NCI-H345 treated with DMSO at 0.1 percent for 48 hours (cell line): ENCODE measurements around the gene MATCAP1.

Experiments
- DNase-seq: peaks from one replicate; lab custom pipeline; 2025; ENCODE audit not compliant: unreplicated experiment; lab: John Stamatoyannopoulos, UW

The MATCAP1 gene

DNA sequence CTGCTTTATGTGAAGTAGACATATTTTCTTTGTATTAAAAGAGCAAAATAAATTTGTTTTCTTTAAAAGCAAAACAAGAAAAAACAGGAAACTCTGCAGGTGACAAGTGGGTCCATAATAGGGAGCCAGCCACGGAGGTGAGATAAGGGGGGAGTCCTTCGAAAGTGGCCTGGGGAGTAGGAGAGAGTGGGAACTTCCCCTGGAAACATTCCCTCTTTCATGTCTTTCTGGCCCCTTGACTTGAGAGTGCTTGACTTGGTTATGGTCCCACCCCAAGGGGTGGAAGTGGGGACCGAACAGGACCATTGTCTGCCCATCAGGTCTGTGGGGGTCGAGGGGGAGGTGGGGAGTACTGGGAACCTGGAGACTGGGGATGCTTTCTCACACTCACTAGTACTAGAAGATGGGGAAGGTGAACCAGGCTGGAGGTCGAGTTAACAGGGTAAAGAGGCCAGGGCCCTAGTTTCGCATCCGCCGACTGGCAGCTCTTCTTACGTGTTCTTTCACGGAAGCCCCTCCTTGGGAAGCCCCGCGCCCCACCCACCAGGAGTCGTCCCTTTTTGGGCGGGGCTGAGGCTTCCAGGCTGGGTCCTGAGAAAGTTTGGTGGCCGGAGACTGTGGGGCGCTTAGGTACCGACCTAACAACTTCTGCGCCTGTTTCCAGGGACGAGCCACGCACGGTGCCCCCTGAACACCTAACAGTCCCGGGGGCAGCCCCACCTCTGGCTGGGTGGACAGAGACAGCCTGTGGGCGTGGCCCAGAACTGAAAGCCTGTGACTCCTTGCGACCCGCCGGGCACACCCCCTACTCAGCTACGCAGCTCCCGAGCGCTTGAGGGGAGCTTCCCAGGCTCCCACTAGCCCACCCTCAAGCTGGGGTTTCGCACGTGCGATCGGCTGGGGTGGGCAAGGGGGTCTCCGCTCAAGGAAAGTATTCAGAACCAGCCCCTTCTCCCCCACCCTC is 24.8 kb downstream of the MATCAP1 start:
- DNase-seq = no peak

DNA sequence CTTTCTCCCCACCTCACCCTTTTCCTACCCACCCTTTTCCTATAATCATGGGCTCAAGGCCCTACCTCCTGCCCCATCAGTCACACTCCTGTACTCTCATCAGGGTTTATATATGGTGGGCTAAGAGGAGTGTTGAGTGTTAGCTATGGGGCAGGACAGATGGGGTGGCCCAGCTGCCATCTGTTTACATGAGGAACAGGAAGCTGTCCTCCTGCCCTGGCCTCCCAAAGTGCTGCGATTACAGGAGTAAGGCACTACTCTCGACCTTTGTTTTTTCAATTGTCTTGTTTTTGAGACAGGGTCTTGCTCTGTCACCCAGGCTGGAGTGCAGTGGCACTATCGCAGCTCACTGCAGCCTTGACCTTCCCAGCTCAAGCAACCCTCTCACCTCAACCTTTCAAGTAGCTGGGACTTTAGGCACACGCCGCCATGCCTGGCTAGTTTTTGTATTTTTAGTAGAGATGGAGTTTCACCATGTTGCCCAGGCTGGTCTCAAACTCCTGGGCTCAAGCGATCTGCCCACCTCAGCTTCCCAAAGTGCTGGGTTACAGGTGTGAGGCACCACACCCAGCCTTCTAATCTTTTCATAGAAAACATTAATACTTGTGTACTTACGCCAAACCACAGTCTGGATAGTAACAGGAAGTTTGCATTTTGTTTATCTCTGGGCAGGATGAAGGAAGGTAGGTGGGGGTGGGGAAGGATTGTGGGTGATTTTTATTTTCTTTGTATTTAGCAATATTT is 25.7 kb downstream of the MATCAP1 start:
- DNase-seq = no peak

DNA sequence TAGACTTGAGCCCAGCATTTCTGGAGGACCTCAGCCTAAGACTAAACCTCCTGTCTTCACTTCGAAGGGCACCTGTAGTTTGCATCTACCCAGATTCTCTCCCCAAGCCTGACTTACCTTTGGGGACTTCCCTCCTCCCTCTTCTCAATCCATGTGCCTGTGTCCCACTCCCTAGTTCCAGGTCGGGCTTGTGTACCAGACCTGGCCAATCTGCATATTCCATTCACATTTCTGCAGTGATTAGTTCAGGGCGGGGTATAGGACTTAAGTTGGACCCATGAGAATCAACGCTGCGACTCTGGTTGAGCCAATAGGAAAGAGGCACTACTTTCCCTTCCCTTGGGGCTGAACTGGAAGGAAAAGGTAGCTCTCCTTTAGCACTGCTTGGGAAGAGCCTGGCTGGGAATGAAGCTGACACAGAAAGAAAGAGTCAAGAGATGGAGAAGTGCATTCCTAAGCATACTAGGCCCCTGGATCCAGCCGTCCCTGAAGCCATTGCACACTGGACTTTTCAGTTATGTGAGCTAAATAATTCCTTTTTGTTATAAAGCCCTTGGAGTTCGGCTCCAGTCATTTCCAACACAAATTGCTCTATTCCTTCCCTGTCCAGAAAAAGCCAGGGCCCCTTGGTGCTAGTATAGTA is 26.5 kb downstream of the MATCAP1 start:
- DNase-seq = no peak

DNA sequence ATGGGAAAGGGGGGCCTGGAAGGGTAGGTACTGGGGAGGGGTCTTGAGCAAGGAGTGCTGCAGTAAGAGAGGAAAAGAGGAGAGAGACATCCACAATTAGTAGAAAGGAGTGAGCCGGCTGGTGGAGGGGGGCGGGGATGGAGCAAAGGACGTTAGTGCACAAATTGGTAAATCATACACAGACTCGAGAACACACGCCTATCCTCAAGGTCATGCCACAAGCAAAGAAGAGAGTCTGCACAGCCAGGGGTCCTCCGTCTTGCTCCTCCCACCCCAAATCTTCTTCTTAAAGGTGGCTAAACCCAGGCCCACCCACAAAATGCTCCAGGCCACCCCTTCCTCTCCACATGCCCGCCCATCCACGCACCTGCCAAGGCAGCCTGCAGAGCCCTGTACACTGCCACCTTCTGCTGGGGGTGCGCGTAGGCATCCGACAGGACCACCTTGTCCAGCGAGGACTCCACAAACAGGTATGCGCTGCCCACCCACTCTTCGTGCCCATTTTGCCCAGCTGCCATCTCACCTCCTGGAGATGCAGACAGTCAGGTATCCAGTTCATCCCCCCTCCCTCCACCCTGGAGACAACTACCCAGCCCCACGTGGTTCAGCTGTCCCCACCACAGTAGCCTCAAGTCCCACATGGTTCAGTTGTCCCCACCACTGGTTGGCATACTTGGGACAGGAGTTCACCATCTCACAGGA is 27.5 kb downstream of the MATCAP1 start:
- no peak for DNase-seq

DNA sequence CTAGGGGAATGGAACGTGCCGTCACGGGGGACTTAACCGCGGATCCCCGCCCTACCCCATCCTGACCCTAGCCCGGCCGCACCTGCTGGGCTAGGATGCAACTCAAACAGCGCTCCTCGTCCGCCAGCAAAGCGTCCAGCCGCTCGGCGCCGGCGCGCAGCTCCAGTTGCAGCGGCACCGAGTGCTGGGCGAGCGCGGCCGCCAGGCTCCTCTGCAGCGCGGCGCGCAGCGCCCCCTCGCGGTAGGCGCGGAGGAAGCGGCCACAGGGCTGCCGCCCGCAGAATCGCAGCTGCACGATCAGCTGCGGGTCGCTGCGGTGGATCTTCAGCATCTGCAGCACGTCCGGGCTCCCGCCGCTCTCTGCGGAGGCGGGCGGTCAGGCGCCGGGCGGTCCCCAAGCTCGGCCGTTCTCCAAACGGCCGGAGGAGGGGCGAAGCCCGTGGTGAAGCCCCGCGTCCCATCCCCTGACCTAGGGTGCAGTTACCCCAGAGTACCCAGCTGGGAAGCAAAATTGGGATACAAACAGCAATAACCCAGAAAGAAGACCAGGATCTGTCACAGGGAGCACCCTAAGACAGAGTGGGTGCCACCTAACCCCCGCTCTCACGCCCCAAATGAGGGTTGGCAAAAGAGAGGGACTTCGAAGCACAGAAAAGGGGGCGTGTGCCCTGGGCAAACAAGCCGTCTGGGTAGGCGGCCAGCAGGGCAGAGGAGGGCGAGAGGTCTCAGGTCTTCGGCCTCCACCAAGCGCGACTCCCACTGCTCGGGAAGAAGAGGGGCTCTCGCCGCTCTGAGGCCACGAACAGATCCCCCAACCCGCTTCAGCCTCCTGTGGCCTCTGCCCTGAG is 28.2 kb downstream of the MATCAP1 start:
- DNase-seq = no peak

DNA sequence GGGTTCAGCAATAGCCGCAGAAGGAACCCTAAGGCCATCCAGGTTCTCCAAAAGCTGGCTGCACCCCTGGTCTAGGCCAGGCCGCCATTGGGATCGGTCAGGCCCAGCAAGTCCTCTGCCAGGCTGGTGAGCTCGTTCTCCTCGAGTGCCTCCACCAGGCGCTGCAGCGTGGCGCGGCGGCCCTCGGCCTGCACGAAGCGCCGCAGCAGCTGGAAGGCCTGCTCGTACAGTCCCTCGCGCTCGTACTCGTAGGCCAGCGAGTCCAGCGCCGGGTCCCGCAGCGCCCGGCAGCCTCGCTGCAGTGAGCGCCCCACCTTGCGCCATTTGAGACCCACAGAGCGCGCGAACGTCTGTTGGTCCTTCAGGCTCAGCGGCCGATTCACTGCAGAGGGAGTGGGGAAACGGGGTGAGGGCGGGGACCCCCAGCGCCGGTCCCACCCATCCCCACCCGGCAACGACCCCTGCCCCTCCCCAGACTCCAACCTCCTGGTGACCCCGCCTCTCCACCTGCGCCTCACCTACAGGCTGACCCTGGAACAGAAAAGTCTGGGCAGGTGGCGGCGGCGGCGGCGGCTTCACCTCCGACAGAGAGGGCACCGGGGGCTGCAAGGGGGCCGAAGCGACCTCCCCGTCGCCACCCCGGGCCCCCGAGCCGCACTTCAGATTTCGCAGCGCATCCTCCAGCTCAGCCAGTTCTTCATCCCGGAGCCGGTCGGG is 29.0 kb downstream of the MATCAP1 start:
- DNase-seq = no peak

DNA sequence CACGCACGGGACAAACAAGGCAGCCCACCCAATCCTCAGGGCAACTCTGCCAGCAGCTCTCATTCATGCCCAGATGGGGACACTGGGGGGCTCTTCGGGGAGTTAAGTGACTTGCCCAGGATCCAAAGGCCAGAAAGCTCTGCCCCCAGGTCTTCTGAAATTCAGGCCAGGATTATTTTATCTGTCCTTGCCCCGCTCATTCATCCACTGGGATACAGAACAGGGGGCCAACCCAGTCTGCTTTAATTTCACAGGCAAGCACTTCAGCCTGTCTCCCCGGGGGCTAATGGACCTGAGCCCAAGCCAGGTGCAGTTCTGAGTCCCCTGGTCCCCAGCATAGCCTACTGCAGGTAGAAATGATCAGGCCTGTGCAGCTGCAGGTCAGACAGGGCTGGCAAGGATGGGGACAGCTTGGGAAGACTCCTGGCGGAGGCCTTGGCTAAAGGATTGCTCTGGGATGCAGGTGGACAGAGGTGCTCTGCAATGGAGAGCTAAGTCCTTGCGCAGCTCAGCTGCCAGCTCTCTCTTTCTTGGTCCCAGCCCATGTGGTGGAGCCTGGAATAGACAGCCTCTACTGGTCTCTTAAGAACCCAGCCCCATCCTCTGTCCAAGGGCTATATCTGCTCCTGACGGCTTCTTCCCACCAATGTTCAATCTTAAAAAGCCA is 32.2 kb downstream of the MATCAP1 start:
- no peak for DNase-seq

DNA sequence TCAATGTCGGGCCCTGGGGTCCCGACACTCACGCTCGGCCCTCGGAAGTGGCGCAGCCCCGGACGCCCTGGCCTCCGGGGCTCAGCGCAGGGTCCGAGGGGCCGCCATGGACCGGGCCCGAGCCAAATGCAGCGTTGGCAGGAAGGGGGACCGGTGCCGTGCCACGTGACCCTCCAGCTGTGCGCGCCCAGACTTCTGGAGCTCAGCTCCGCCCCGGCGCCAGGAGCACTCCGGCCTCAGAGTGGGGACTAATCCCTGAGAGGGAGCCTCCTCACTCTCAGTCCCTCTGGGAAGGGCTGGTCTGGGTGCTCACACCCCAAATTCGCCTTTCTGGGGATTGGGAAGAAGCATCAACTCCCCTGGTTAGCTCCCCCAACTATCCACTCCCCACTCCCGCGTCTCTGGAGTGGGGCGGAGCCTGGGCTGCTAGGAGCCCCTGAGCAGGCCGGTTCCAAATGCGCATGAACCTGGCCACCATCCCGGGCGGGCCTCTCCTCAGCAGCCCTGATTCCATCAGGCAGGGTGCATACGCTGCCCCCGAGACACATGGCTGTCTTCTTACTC is 32.8 kb downstream of the MATCAP1 start, which contains the start of gene B3GNT9:
Gene B3GNT9 (minus strand): TSS at position 166 of the 564 bp plus-strand sequence. CDS start 513 bp downstream, outside the sequence.
- DNase-seq = no peak

DNA sequence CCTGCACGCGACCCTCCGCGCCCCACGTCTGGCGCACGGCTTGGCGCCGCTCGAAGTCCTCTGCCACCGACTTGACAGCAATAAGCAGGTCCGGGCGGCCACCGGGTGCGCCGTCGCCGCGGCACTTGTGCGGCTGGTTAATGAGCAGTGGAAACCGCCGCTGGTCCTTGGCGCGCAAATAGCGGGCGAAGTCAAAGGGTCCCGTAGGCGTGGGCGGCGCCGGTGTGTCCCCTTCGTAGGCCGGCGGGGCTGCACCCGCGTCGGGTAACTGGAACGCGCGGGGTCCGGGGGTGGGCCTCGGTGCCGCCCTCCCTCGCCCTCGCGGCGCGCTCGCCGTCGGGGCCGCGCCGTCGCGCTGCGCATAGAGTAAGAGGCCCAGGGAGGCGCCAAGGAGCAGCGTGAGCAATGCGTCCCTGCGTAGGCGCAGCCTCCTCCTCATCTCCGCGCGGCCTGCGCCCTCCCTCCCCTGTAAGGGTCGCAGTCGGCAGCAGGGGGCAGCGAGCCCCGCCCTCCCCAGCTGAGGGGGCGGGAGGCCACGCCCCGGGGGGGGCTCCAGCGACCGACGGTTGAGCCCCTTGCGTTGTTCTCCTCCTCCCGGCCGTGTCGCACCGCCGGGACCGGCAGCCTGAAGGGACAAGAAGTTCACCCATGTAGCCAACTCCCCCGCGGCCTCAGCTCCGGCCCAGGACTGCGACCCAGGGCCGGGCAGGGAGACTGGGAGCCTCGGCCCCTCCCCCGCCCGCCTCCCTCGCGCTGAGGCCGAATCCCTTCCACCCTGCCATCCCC is 33.5 kb downstream of the MATCAP1 start:
- no peak for DNase-seq

DNA sequence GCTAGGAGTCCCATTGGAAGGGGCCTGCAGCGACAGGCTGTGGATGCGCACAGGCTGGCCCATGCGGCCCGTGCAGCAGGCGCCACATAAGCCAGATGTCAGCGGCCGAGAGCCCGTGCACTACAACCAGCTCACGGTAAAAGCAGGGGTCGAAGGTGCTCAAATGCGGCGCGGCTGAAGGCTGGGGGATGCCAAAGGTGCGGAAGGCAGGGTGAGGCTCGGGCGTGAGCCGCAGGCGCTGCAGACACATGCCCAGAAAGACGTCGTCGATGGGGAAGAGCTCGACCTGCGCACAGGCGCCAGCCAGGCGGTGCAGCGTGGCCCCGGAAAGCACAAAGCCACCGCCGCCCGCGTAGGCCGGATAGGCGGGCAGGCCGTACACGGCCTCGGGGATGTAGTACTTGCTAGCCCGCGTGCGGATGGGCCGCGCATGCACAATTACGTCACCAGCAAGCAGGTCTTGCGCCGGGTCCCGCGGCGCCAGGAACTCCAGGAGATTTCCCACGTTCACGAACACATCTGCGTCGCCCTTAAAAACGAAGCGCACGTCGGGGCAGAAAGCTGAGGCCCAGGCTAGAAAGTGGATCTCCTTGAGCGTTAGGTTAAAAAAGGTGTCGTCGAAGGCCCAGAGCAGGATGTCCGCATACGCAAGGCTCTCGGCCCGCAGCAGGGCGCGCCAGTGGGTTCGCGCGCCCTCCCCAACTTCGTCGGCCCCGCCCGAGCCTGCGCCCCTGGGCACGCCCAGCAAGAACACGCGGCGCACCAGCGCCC is 34.3 kb downstream of the MATCAP1 start:
- no peak for DNase-seq

DNA sequence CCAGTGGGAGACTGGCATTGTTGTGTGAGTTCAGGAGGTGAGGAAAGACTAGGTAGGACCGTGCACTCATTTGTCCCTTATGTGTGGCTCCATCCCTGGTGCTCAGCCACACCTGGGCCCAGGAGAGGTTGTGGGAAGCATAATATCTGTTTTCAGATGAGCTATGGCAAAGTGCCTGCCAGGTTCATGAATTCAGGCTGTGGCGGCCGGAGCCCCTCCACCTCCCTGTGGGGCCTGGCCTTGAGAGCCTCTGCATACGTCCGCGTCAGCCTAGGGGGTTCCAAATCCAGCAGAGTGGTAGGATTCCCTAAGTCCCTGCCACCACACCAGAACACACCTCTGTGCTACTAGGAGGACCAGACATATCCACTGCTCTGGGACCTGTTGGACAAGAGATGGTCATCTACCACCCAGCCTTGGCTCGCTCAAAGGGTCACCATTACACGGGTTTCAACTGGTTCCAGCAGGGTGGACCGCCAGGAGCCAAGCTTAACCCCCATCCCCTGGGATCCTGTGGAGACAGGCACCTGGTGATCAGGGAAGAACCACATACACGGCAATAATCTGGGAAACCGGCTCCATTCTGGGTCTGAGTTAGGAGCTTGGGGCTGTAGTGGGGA is 35.0 kb downstream of the MATCAP1 start:
- DNase-seq = no peak

DNA sequence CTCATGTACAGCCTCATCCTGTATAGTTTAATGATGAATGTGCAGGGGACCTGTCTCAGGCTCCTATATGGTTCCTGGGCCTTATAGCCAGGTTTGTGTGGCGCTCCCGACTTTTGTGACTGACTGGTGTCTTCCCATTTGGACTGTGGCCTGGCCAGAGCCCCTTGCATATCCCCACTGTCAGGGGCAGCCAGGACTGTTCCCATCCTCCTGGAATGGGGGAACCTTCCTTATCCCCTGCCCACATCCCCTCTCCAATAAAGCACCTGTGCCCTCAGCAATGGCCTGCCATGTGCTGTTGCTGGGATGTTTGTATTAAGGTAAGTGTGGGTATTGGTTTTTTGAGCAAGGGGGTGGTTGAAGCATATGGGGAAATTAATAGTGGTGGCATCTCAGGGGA is 35.5 kb downstream of the MATCAP1 start:
- DNase-seq = no peak

DNA sequence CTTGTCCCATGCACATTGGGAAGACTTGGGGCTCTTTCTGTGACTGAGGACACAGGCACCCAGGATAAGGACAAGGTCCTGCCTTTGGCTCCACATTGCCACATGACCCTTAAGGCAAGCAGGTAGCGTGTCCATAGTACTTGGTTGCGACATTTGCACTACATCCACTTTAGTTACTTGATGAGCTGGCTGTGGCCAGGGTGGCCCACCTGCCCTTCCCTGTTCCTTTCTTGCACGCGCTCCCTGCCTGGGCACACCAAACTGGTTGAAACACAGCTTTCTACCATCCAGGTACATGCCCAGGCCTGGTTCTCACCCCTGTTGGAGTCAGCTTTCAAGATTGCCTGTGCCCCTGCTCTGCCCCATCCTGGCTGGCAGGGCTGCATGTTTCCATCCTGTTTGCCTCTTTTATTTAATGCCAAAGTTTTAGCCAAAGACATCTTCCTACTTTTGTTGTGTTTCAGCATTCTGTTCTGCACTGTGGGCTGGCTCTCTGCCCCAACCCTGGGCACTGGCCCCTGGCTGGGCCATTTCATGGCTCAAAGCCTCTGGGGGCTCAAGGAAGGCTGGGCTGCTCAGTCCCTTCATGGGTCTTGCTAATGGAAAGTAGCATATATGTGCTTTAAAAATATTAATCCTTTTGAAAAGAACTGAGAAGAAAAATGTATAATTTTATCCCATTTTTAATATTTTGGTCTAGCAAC is 36.2 kb downstream of the MATCAP1 start:
- DNase-seq = no peak

DNA sequence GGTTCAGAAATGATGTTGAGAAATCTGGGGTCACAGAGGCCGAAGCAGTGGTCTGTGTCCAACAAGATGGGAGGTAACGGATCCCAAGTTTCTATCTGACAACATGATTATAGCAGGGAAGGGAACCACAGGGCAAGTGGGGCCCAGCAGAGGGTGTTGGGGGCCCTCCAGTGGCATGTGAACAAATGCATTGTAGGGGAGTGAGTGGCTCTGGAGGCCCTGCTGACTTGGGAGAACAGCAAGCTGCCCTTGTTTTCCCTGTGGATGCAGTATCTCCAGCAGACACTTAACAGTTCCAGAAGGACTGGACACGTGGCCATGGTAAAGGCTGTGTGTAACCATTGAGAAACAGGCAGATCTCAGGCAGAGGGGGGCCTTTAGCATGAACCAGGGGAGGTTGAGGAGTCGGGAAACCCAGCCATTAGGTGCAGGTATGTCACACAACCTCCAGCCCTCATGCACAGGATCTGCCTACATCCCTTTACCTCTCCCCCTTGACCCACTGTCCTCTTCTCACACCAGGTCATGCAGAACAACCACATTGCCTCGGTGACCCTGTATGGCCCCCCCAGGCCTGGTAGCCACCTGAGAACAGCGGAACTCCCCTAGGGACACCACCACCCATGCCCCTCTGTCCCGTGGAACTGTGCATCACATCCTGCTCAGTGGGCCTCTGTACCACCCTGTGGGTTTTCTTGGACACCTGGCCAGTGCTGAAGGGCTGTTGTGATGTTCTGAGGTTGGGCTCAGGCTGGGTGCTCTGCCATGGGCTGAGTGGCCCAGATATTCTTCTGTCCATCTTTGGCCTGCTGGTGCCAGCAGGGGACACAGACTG is 37.0 kb downstream of the MATCAP1 start:
- no peak for DNase-seq

DNA sequence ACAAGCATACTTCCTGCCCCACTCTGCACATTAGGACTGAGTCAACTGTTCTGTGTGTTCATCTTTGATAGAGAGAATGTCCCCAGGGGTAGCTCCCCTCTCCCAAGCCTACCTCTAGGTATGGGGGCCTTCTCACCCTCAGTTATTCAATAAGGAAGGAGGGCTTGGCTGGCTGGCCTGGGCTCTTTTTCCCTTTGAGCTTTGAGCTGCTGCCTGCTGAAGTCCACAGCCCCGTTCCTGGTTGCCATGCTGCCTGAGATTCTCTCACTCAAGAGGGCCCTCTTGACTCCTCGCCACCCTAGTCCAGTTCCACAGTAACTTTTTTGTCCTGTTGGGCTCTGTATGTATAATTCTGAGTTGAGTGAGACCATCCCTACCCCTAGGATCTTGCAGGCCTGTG is 38.0 kb downstream of the MATCAP1 start:
- no peak for DNase-seq
